Urothelium cell line (cell line): ENCODE results near the gene FBXL17.
"Not testable (repeated sequence)": the region's sequence is repeated elsewhere in the genome, so short reads cannot be mapped to it uniquely, and the experiment has no call there.

ENCODE experiments used
- DNase-seq: peaks from one replicate; pipeline ENCODE4 v3.0.0; 2011; ENCODE audit warnings: low spot score, mixed read lengths
- FAIRE-seq: peaks from 2 replicates; lab custom pipeline; 2011; peaks lifted over from hg19 to GRCh38; lab: Jason Lieb, UNC

Gene FBXL17

DNA sequence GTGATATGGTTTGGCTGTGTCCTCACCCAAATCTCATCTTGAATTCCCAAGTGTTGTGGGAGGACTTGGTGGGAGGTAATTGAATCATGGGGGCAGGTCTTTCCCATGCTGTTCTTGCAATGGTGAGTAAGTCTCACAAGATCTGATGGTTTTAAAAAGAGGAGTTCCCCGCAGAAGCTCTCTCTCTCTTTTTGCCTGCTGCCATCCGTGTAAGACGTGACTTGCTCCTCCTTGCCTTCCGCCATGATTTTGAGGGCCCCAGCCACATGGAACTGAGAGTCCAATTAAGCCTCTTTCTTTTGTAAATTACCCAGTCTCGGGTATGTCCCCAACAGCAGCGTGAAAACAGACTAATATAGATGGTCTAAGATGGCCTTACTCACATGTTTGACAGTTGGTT is 210.1 kb downstream of the FBXL17 start:
- no peak for FAIRE-seq
- no peak for DNase-seq

DNA sequence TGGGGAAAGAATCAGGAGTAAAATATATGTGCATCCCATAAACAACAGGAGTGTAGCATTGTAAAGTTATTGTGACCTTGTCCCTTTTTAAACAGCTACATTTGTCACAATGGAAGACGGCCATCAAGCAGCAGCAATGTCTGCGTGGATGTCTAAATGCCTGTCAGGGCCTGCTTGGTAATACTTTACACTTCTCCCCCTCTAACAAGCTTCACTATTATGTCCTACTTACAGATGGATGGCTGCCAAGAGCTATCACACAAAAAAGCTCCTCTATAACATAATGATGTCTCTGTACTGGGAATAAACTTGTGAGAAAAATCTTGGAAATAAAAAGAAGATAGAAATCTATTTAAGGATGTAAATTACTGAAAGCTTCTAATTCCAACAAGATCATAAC is 213.0 kb downstream of the FBXL17 start:
- no peak for FAIRE-seq
- no peak for DNase-seq

DNA sequence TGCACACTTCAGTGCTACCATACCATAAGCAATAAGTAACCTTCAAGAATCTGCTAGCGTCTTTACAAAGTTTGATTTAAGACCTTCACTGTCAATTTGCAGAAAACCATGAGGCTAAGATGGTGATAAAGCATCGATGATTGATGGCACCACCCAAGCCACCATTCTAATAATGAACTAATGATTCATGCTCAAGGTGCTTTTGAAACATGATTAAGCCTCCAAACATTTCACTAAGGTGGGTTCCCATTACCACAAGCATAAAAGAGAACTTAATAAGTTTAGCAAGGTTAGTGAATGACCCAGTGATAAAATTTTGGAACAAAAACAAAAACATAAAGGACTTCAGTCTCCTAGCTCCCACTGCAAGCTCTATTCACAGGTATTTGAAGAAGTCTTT is 214.7 kb downstream of the FBXL17 start:
- FAIRE-seq (no peak), DNase-seq (peak; percentile 15)

DNA sequence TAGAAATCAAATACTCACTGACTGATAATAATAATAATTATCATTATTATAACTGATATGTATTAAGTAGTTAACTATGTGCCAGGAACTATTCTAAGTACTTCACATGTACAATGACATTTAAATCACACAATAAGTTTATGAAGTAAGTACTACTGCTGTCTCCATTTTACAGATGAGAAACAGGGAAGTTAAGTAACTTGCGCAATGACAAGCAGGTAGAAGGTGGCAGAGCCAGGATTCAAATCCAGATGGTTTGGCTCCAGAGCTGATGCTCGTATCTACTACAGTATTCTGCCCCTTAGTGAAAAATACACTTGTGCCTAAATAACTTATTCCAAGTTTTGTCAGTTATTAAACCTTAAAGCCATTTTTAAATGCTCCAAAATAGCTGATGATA is 217.3 kb downstream of the FBXL17 start:
- FAIRE-seq (no peak), DNase-seq (no peak)

DNA sequence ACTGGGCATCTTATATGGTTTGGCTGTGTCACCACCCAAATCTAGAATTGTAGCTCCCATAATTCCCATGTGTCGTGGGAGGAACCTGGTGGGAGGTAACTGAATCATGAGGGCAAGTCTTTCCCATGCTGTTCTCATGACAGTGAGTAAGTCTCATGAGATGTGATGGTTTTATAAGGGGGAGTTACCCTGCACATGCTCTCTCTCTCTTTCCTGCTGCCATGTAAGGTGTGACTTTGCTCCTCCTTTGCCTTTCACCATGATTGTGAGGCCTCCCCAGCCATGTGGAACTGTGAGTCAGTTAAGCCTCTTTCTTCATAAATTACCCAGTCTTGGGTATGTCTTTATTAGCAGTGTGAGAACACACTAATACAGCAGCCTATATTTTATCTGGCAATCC is 229.0 kb downstream of the FBXL17 start:
- DNase-seq, FAIRE-seq: not testable (repeated sequence)

DNA sequence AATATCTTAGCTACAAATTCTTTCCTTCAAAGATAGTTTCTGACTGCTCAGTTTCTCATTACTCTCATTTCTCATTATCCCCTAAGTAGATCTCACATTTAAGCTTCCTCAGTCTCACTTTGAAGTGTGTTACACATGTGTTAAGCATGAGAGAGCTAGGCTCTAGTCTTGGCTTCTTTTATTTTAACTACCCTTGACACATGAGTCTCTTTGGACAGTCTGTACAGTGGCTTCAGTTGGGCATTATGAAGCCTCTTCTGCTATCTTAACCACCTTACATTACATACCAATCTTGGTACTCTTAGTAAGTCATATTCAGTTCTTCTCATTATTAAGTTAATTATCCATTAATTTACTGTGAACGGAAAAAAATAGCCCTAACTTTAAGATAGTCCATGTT is 232.5 kb downstream of the FBXL17 start:
- FAIRE-seq (no peak), DNase-seq (no peak)

DNA sequence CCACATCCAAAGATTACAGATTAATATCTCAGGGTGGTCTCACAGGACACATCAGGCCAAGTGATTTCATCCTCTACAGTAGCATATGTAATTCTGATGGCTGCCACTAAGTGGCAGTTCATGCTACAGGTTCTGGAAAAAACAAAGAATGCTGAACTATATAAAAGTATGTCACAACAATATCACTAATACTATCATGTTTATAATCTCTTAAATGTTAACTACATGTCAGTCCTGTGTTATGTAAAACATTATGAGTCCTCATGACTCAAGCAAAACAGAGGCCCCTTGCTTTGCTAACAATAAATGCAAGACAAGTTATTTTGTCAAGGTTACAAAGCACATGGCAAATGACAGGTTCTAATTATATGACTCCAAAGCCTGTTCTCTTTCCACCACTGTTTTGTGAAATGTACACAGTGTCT is 233.2 kb downstream of the FBXL17 start:
- DNase-seq, result peak; percentile 11
- FAIRE-seq, result no peak

DNA sequence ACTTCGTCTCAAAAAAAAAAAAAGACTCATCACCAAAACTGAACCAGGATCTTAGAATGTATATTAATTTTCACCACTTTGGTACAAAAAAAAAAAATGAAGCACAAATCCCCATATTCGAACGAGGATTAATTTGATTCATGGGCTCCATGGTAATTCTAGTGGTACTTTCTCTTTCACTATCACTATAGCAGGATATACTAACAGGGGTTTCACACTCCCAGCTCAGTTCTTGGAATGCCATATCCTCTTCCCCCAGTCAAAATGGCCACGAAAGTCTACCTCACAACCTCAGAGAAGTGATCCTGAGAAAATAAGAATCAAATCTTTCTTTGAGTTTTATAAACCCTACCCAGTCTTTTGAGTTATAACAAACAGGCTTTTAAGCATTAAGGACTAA is 235.7 kb downstream of the FBXL17 start:
- no peak for FAIRE-seq
- no peak for DNase-seq

DNA sequence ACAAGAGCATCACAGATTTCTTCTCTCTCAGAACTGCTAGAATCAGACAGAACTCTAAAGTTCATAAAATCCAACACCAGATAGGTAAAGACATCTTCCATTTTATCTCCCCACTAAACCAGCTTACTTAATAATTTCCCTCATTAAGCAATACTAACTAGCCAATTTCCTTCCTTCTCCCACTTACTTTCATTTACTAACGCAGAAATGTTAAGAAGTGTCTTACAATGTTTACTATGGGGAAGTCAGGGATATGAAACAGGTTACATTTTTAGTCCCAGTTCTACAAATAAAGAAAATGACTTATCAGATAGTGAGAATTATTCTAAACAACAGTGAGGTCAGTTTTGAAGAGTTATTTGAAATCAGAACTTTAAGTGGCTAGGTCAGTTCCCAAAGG is 236.5 kb downstream of the FBXL17 start:
- FAIRE-seq (no peak), DNase-seq (no peak)

DNA sequence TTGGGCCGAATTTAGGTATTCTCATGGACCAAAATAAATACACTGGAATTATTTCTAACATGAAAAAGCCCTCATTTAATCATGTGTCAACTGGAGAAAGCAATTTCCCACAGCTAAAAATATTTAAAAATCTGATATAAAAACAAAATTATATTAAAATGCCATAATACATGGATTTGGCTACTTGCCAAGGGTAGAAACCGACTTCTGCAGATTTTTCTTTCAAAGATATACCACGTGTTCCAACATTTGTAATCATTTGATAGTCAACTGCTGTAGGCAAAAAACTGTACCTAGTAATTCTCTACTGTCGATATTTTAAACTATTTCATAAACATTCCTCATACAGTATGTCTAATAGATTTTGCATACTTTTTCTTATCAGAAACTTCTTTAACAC is 237.6 kb downstream of the FBXL17 start:
- DNase-seq (no peak), FAIRE-seq (no peak)

DNA sequence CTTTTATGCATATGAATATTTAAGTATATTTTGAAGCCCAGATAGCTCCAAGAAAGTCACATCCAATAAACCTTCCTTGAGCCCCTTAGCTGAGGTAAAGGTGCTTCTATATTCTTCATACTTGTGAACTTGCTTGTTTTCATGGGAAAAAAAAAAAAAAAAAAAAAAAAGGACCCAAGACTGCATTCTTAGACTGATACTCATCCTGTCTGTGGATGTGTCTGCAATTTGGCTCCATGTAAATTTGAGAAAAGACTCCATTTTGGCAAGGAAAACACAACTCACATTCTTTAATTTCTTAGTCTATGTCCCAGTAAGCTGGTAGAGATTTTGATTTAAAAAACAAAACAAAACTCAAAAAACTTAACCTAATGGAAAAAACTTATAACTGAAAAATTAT is 238.3 kb downstream of the FBXL17 start:
- DNase-seq (peak; percentile 35), FAIRE-seq (no peak)

DNA sequence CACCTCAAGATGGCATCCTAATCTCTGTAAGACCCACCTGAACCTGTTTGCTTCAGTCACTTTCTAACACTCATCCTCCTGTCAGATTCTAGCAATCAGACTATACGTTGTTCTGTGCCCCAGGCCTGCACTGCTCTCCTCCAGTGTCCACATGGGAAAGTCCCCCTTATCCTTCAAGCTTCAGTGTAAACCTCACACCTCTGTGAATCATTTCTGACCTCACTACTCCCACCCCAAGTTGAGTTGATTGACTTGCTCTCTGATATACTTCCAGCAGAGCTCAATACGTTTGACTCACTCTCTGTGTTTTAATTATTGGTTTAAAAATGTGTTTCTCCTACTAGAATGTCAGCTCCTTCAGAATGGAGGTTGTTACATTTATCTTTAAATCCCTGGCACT is 240.2 kb downstream of the FBXL17 start:
- DNase-seq (no peak), FAIRE-seq (no peak)

DNA sequence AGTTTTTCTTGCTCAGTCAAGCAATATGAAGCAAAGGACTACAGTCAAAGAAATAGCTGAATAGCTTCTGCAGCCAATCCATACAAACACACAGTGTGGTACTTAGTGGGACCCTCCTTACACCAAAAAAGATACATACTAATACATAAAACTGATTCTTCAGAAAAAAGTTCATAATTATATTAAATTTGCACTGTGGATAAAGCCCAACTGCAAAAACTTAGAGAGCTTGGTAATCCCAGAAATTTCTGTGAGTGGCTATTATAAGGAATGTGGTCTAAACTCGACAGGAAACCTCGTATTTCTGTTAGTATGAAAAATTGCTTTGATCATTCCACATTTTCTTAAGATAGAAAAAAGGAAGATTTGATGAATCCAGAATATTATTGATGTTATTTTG is 245.4 kb downstream of the FBXL17 start:
- FAIRE-seq (no peak), DNase-seq (no peak)

DNA sequence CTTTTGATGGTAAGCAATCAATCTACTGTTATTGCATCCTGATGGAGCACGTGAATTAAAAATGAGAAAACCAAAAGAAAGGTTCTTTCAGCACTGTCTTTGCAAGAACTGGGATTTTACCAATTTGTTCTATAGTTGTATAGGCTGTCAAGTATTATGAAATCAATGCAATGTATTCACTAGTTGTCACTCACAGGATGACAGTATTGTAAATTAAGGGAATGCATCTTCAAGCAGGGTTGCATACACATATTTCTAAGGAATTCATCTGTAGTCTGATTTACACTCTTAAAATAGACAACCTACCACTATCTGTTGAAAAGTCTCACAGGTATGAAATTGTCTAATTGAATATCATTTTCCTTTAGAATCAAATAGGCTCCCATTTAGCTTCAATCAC is 252.8 kb downstream of the FBXL17 start:
- no peak for FAIRE-seq
- no peak for DNase-seq

DNA sequence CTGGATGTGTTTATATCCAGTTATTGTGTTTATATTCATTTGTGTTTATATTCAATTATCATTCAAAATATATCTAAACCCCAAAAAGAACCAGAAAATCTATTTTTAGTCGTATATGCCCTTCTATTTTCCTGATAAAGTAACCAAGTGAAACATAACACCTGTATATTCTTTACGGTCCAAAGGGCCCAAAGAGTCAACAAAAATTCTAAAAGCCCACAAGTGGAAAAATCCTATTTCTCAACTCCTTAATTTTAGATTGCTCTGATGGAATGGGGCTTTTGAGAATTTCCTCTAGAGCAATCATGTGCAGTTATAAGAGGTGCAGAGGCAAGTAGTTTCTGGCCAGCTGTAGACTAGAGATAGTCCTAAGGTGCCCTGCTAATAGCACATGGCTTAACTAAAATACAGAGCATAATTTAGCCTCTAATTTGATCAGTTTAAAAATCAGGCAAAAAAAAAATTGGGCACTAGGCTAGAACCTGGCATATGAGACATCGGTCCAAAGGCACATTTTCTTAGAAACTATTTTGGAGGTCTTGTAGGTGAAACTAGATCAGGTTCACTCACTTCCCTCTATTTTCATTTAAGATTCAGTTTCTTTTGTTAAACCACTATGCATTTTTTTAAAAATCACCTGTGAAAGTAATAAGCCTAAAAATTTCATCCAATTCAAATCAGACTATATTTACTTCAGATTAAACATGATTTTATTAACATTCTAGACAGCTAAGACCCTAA is 256.0 kb downstream of the FBXL17 start:
- DNase-seq (no peak), FAIRE-seq (no peak)

DNA sequence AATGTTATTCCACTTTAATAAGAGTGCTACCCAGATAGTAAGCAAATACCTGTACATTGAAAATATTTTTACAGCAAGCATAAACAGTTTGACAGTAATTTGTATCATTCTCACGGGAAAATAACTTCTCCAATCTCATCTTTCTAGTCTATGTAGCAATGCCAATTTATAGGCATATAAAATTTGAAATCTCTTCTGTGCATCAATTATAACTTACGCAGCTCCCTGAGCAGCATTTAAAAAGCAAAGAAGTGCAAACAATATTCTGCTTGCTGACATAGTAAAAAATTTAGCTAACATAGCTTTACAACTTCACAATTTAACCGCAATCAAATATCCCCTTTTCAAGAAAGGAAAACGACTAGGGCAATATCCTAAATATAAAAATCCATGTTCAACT is 257.3 kb downstream of the FBXL17 start:
- FAIRE-seq (no peak), DNase-seq (no peak)

DNA sequence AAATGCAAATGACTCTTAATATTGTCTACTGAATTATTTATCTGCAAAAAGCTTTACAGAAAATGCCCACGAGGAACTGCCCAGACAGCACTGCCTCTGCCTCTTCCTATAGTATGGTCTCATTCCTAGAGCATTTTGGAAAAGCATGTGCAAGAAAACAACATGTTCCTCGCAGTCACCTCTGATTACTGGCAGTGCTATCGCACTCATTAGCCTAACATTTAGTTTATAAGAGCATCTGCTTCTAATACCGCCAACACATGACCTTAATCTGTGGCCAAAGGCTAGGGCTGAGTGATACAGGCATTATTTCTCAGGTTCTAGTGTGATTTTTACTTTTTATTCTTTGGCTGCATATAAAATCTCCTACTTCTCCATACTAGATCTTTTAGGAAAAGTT is 259.2 kb downstream of the FBXL17 start:
- FAIRE-seq (no peak), DNase-seq (no peak)

DNA sequence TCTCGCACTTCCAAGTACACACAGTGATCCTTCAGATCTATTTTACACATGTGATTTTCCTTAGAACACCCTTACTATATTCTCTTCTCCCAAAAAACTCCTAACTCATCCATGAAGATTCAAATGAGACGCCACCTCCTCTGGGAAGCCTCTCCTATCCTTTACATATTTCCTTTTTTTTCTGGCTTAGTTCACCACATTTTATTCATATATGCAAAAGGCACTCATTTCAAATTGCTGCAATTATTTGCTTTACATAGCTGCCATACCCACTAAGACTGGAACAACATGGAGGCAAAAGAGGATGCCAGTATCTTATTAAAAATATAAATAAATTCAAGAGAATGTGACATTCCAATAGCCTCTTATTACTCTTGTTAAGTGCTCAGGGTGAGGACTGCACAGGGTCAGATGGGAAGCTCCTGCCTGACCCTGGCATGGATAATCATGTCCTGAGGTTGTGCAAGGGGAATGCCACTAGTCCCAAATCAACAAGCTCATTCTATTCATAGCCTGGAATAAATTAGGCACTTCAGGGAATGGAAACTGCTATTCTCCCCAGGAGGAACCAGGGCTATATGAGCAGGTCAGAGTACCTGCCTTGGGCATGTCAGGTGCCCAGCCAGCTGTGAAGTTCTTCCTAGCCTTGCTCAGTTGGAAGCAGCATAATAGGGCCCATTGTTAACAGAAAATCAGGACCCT is 262.9 kb downstream of the FBXL17 start:
- DNase-seq (no peak), FAIRE-seq (no peak)

DNA sequence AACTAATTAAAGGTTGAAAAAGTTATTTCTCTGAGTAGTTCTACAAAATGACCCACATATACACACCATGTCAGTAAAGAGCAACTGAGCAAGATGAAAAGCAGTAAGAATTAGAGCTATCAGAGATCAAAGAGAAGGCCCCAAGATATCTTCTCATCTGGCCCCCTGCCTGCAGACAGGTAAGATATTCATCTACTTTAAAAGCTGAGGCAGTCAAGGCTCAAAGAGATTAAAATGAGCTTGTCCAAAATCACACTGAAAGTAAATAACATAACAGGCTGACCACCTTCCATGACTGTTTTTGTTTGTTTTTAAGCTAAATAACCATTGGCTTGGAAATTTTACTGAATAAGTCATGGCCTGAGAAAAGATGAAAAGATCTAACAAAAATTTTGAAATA is 266.2 kb downstream of the FBXL17 start:
- DNase-seq (no peak), FAIRE-seq (no peak)

DNA sequence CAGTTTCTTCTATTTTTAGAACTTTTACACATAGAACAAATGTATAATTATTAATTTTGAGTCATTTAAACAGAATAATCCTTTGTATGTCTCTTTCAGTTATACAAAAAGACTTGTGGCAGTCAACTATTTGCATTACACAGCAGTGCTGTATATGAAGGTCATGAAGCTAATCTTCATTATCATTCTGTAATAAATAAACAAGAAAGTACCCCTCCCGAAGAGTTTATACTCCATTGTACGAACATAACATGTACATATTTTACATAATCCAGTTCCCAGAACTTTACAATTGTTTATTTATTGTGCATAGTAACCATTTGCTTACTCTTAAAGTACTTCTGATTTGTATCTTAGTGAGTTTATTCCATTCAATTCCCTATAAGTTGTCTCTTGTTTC is 267.9 kb downstream of the FBXL17 start:
- DNase-seq, result no peak
- no peak for FAIRE-seq

DNA sequence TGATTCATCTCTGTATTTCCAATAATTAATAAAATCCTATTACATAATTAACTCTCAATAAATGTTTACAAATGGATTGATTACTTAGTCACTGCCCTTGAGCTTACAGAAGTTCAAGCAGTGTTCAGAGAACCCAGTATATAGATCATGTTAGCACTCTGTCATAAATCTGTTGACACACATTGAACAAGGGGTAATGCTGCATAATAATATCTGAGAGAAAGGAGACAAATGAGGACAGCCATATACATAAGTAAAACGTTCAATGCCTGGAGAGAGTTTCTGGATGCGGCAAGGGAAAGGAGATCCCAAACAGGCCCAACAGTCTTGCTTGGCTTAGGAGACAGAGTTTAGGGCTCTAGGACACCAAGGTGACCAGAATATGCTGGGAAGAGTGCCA is 270.2 kb downstream of the FBXL17 start:
- FAIRE-seq (no peak), DNase-seq (no peak)

DNA sequence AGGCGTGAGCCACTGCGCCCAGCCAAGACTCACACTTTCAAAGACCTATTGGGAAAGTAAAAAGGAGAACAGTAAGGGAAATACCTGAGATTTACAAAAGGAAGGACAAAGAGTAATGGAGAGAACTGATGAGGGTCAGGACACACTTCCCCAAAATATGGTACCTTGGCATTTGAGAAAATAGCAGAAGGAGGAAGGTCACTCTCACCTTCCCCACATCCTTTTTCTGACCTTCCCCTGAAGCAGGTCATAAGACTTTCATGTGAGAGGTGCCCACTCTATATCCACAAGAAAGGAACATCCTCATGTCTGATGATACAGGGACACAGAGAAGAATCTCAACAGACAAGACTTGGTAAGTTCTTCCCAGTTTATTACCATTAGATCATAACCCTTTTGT is 272.8 kb downstream of the FBXL17 start:
- no peak for FAIRE-seq
- DNase-seq, result no peak

DNA sequence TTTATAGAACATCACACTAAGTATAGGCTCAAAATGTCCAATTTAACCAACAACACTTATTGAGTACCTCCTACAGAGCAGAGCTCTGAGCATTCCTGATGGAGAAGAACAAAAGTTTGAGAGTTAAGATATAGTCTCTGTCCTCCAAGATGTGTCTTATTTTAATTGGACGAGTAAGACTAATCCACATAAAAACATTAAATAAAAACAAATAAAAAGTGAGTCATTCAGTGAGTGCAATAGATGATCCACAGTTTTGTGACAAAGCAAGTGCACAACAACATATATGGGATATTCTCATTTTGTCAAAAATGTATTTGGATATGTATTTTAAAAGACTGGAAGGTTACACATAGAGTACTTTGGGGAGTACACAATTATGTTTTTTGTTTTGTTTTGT is 277.4 kb downstream of the FBXL17 start:
- FAIRE-seq (no peak), DNase-seq (no peak)
